GM10266 (cell line): ENCODE results near the gene SIGLEC1.

Experiments used
- DNase-seq: peaks from one replicate; pipeline ENCODE4 v3.0.0; 2012; ENCODE audit errors: extremely low spot score
- TF ChIP-seq, protein P1 (sequence below): IDR thresholded peaks from 2 replicates; pipeline ENCODE4 v1.5.1; 2012; ENCODE audit warnings: mild to moderate bottlenecking, low read depth; ENCODE audit not compliant: control insufficient read depth, insufficient read depth; ENCODE audit errors: missing control alignments

Gene SIGLEC1

GRCh38 chr20:3727401-3728021 lies 15.1 kb upstream of the SIGLEC1 start:
- no peak for DNase-seq
- TF ChIP-seq, protein P1, sequence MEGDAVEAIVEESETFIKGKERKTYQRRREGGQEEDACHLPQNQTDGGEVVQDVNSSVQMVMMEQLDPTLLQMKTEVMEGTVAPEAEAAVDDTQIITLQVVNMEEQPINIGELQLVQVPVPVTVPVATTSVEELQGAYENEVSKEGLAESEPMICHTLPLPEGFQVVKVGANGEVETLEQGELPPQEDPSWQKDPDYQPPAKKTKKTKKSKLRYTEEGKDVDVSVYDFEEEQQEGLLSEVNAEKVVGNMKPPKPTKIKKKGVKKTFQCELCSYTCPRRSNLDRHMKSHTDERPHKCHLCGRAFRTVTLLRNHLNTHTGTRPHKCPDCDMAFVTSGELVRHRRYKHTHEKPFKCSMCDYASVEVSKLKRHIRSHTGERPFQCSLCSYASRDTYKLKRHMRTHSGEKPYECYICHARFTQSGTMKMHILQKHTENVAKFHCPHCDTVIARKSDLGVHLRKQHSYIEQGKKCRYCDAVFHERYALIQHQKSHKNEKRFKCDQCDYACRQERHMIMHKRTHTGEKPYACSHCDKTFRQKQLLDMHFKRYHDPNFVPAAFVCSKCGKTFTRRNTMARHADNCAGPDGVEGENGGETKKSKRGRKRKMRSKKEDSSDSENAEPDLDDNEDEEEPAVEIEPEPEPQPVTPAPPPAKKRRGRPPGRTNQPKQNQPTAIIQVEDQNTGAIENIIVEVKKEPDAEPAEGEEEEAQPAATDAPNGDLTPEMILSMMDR = no peak

- TF ChIP-seq, protein P1 = no peak
- DNase-seq = no peak
Observed at GRCh38 chr20:3724356-3724755, 12.0 kb upstream of the SIGLEC1 start.

GRCh38 chr20:3723284-3723683 lies 10.9 kb upstream of the SIGLEC1 start:
- DNase-seq = no peak
- TF ChIP-seq, protein P1 = no peak

GRCh38 chr20:3721912-3722311 lies 9.5 kb upstream of the SIGLEC1 start:
- TF ChIP-seq, protein P1 = no peak
- no peak for DNase-seq

GRCh38 chr20:3720626-3721025 lies 8.2 kb upstream of the SIGLEC1 start:
- TF ChIP-seq, protein P1 = no peak
- no peak for DNase-seq

DNA sequence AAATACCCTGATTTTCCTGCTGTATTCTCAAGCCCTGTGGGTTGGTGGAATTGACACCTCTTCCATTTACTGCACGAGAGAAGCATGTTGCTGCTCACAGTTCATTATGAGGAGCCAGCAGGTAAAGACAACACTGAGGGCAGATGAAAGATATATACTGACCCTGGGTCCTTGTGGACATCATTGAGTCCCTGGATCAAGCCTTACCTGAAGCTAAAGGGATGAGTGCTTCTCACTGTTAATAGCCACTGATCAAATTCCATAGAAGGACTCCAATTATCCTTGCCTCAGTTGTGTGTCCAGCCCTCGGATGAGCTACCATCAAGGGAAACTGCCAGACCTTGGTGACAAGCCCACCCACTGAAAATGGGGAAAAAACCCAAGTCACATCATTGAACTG lies 7.7 kb upstream of the SIGLEC1 start:
- TF ChIP-seq, protein P1 = no peak

GRCh38 chr20:3719046-3719445 lies 6.6 kb upstream of the SIGLEC1 start:
- TF ChIP-seq, protein P1 = no peak
- no peak for DNase-seq

More for the DNA sequence above, 7.7 kb upstream of the SIGLEC1 start:
- DNase-seq = no peak
